GM21717 (cell line): ENCODE results near the gene MTURN.

Source experiments
- ATAC-seq: cut with Tn5 transposase; IDR thresholded peaks from one replicate; pipeline ENCODE4 v1.9.1; 2021; ENCODE audit warnings: mild to moderate bottlenecking, moderate library complexity; ENCODE audit not compliant: unreplicated experiment

The MTURN gene

GRCh38 chr7:30135301-30136116 is 723 bp downstream of the MTURN start:
- peak; percentile 20 for ATAC-seq

GRCh38 chr7:30136117-30136731 is 1.4 kb downstream of the MTURN start:
- no peak for ATAC-seq

GRCh38 chr7:30136743-30137485 is 2.1 kb downstream of the MTURN start:
- ATAC-seq, result no peak

GRCh38 chr7:30139836-30140384 is 5.1 kb downstream of the MTURN start:
- ATAC-seq, result no peak

GRCh38 chr7:30140456-30140855 is 5.7 kb downstream of the MTURN start:
- ATAC-seq, result no peak

GRCh38 chr7:30142710-30143109 is 7.9 kb downstream of the MTURN start:
- ATAC-seq, result no peak

GRCh38 chr7:30143748-30144251 is 9.0 kb downstream of the MTURN start:
- no peak for ATAC-seq

- no peak for ATAC-seq
Observed at GRCh38 chr7:30144657-30145306, 10.0 kb downstream of the MTURN start.

GRCh38 chr7:30145426-30145970 is 10.7 kb downstream of the MTURN start:
- ATAC-seq, result no peak

- ATAC-seq, result no peak
Observed at GRCh38 chr7:30146127-30146612, 11.4 kb downstream of the MTURN start.

- no peak for ATAC-seq
Observed at GRCh38 chr7:30147223-30147622, 12.4 kb downstream of the MTURN start.

- no peak for ATAC-seq
Observed at GRCh38 chr7:30147785-30148184, 13.0 kb downstream of the MTURN start.

- ATAC-seq, result no peak
Observed at GRCh38 chr7:30148426-30148825, 13.6 kb downstream of the MTURN start.

- no peak for ATAC-seq
Observed at GRCh38 chr7:30148951-30149459, 14.2 kb downstream of the MTURN start.

GRCh38 chr7:30149640-30150272 is 15.0 kb downstream of the MTURN start:
- no peak for ATAC-seq

GRCh38 chr7:30150711-30151110 is 15.9 kb downstream of the MTURN start:
- ATAC-seq, result no peak

GRCh38 chr7:30154111-30154587 is 19.4 kb downstream of the MTURN start:
- no peak for ATAC-seq

- no peak for ATAC-seq
Observed at GRCh38 chr7:30155481-30155880, 20.7 kb downstream of the MTURN start.

- ATAC-seq, result no peak
Observed at GRCh38 chr7:30157204-30157603, 22.4 kb downstream of the MTURN start.
